HL-60 (cell line): ENCODE measurements around the gene ANAPC4.

Source experiments
- DNase-seq, 2 experiments: peaks; one replicate each; pipeline ENCODE4 v3.0.0-alpha.2; 2010 to 2020; ENCODE audit warnings: low read depth in 1 of 2, low spot score in 1 of 2
- H3K27ac ChIP-seq: fragments of 250-450 bp; sonication (Bioruptor Pico); replicated peaks from 2 replicates; pipeline ENCODE4 v1.5.1; 2020; ENCODE audit warnings: mild to moderate bottlenecking, moderate library complexity
- H3K27me3 ChIP-seq: fragments of 250-450 bp; sonication (Bioruptor Pico); 2 replicates; pipeline ENCODE4 v1.5.1; 2021; ENCODE audit warnings: mild to moderate bottlenecking, moderate library complexity; ENCODE audit not compliant: insufficient read depth, poor library complexity, severe bottlenecking
- H3K4me3 ChIP-seq: replicated peaks from 2 replicates; pipeline ENCODE4 v1.5.1; 2011; ENCODE audit warnings: mild to moderate bottlenecking, control low read depth, low read length; ENCODE audit not compliant: insufficient read depth
- GABPA ChIP-seq: IDR thresholded peaks from 2 replicates; pipeline ENCODE4 v1.6.1; 2012; ENCODE audit warnings: low read depth
- POLR2AphosphoS5 ChIP-seq: IDR thresholded peaks from 2 replicates; pipeline ENCODE4 v1.6.1; 2012; ENCODE audit warnings: low read depth
- SPI1 ChIP-seq: IDR thresholded peaks from 2 replicates; pipeline ENCODE4 v1.6.1; 2012; ENCODE audit warnings: low read depth, mild to moderate bottlenecking, borderline replicate concordance
- TF ChIP-seq, protein P1 (sequence below): IDR thresholded peaks from one replicate; pipeline ENCODE4 v1.5.1; 2011; ENCODE audit warnings: low read length, control low read depth, inconsistent platforms; ENCODE audit not compliant: insufficient read depth
- TF ChIP-seq, protein P2 (sequence below): IDR thresholded peaks from 2 replicates; pipeline ENCODE4 v1.6.1; 2012; ENCODE audit warnings: low read depth; ENCODE audit not compliant: insufficient replicate concordance

Gene ANAPC4

DNA sequence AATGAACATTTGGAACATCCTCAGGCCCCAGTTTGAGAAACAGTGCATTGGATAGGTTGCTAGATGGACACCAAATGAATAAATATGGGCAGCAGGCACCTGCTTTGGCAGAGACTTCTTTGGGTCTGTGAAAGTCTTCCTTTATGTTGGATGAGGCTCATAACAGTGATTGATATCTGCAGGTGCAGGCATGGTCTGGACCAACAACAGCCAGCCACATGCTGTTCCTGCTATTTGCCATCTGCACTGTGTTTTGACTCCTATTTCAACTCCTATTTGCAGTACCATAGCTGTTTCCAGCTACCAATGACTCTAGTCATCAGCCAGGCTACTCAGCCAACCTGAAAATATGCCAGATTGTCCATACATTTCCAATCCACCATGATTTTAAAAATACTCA lies 60.9 kb downstream of the ANAPC4 start:
- Histone ChIP-seq H3K27me3 (no peaks in the 10 kb centered on the region), H3K27ac (no peak overlapping the region), H3K4me3 (no peak overlapping the region)
- no peak for DNase-seq
- TF ChIP-seq POLR2AphosphoS5, result no peak
- TF ChIP-seq, protein P1, sequence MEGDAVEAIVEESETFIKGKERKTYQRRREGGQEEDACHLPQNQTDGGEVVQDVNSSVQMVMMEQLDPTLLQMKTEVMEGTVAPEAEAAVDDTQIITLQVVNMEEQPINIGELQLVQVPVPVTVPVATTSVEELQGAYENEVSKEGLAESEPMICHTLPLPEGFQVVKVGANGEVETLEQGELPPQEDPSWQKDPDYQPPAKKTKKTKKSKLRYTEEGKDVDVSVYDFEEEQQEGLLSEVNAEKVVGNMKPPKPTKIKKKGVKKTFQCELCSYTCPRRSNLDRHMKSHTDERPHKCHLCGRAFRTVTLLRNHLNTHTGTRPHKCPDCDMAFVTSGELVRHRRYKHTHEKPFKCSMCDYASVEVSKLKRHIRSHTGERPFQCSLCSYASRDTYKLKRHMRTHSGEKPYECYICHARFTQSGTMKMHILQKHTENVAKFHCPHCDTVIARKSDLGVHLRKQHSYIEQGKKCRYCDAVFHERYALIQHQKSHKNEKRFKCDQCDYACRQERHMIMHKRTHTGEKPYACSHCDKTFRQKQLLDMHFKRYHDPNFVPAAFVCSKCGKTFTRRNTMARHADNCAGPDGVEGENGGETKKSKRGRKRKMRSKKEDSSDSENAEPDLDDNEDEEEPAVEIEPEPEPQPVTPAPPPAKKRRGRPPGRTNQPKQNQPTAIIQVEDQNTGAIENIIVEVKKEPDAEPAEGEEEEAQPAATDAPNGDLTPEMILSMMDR, result no peak
- no peak for TF ChIP-seq GABPA
- TF ChIP-seq, protein P2, sequence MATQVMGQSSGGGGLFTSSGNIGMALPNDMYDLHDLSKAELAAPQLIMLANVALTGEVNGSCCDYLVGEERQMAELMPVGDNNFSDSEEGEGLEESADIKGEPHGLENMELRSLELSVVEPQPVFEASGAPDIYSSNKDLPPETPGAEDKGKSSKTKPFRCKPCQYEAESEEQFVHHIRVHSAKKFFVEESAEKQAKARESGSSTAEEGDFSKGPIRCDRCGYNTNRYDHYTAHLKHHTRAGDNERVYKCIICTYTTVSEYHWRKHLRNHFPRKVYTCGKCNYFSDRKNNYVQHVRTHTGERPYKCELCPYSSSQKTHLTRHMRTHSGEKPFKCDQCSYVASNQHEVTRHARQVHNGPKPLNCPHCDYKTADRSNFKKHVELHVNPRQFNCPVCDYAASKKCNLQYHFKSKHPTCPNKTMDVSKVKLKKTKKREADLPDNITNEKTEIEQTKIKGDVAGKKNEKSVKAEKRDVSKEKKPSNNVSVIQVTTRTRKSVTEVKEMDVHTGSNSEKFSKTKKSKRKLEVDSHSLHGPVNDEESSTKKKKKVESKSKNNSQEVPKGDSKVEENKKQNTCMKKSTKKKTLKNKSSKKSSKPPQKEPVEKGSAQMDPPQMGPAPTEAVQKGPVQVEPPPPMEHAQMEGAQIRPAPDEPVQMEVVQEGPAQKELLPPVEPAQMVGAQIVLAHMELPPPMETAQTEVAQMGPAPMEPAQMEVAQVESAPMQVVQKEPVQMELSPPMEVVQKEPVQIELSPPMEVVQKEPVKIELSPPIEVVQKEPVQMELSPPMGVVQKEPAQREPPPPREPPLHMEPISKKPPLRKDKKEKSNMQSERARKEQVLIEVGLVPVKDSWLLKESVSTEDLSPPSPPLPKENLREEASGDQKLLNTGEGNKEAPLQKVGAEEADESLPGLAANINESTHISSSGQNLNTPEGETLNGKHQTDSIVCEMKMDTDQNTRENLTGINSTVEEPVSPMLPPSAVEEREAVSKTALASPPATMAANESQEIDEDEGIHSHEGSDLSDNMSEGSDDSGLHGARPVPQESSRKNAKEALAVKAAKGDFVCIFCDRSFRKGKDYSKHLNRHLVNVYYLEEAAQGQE, result no peak
- no peak for TF ChIP-seq SPI1

DNA sequence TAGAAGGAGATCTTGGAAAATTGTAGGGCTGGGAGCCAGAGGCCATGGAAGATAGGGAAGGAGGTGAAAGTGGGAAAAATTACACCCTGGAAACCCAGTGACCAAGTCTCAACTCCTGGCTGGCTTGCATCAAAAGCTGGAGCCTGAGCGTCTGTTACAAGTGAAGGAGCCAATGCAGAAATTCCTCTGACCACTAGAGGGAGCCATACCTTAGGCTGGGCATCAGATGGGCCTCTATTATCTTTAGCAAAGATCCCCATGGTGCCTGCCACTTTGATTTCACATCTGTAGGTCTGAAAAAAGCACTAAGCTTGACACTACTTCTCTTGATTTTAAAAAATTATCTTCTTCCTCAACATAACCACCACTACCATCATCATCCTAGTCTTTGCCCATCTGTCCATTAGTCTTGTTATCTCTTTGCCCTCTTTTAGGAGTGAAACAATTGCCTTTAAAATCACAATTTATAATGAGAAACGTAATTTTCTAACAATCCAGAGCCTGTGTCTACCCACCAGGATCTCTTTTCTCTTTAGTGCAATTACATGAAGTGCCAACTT lies 62.9 kb downstream of the ANAPC4 start:
- H3K4me3 ChIP-seq, result no peak overlapping the region
- TF ChIP-seq, protein P1, result peak; percentile 95
- no peak for TF ChIP-seq SPI1
- peak; percentile 40 to 64 for DNase-seq
- H3K27me3 ChIP-seq, result no peaks in the 10 kb centered on the region
- H3K27ac ChIP-seq, result no peak overlapping the region

DNA sequence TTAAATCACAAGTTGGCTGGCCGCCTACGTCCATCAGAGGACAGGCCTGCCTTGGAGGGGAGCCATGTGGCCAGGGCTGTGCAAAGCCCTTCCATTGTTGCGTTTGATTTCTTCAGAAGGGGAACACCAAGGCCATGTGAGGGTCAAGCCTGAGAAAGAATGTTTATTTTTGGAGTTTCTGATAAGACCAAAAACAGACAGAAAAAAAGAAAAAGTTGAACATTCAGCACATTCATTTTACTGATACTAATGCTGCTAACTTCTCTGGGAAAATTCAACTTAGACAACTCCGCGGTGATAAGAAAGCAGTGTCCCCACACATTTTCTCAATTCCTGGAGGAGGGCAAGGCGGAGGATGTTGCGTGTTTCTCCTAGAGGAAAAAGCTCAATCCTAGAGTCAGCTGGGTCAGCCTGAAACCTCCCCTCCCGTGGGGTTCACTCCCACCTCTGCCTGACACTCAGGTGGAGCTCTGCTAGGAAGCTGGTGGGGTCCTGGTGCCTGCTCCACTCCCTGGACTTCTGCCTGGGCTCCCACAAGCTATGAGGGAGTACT lies 63.5 kb downstream of the ANAPC4 start:
- H3K27me3 ChIP-seq, result no peaks in the 10 kb centered on the region
- H3K4me3 ChIP-seq, result no peak overlapping the region
- no peak overlapping the region for H3K27ac ChIP-seq
- no peak for DNase-seq
- TF ChIP-seq, protein P2, result no peak
- TF ChIP-seq, protein P1, result no peak
- no peak for TF ChIP-seq POLR2AphosphoS5
- TF ChIP-seq SPI1, result no peak
- no peak for TF ChIP-seq GABPA
